ENCODE data around the gene TEPSIN. TPM values are rescaled to one million over a fixed set of nuclear protein-coding genes. Genes with fewer than 3 reads are reported as not detected.

Gene TEPSIN
- total and polyA plus RNA-seq, 2 of the 8 experiments (the other 6 are each of a cell fraction or from before 2014, with no cell fraction given): 22.9 to 28.0 TPM

DNA sequence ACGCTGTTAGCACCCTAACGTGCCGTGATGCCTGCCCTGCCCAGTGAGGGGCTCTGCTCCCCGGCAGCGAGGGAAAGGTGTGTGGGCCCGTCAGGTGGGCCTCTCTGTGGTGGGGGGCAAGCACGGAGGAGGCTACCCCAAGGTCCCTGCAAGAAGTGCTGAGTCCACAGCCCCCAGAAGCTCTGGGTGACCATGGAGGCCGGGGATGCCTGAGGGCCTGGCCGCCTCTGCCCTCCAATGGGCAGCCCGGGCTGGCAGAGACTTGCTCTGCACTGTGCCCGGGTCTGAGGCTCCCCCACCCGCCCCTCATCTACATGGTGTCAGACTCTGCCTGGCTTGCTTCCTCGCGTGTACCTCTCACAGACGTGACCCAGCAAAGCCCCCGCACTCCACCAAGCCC, 44.0 kb upstream of the TEPSIN start (continued):
- TF ChIP-seq, protein P1, sequence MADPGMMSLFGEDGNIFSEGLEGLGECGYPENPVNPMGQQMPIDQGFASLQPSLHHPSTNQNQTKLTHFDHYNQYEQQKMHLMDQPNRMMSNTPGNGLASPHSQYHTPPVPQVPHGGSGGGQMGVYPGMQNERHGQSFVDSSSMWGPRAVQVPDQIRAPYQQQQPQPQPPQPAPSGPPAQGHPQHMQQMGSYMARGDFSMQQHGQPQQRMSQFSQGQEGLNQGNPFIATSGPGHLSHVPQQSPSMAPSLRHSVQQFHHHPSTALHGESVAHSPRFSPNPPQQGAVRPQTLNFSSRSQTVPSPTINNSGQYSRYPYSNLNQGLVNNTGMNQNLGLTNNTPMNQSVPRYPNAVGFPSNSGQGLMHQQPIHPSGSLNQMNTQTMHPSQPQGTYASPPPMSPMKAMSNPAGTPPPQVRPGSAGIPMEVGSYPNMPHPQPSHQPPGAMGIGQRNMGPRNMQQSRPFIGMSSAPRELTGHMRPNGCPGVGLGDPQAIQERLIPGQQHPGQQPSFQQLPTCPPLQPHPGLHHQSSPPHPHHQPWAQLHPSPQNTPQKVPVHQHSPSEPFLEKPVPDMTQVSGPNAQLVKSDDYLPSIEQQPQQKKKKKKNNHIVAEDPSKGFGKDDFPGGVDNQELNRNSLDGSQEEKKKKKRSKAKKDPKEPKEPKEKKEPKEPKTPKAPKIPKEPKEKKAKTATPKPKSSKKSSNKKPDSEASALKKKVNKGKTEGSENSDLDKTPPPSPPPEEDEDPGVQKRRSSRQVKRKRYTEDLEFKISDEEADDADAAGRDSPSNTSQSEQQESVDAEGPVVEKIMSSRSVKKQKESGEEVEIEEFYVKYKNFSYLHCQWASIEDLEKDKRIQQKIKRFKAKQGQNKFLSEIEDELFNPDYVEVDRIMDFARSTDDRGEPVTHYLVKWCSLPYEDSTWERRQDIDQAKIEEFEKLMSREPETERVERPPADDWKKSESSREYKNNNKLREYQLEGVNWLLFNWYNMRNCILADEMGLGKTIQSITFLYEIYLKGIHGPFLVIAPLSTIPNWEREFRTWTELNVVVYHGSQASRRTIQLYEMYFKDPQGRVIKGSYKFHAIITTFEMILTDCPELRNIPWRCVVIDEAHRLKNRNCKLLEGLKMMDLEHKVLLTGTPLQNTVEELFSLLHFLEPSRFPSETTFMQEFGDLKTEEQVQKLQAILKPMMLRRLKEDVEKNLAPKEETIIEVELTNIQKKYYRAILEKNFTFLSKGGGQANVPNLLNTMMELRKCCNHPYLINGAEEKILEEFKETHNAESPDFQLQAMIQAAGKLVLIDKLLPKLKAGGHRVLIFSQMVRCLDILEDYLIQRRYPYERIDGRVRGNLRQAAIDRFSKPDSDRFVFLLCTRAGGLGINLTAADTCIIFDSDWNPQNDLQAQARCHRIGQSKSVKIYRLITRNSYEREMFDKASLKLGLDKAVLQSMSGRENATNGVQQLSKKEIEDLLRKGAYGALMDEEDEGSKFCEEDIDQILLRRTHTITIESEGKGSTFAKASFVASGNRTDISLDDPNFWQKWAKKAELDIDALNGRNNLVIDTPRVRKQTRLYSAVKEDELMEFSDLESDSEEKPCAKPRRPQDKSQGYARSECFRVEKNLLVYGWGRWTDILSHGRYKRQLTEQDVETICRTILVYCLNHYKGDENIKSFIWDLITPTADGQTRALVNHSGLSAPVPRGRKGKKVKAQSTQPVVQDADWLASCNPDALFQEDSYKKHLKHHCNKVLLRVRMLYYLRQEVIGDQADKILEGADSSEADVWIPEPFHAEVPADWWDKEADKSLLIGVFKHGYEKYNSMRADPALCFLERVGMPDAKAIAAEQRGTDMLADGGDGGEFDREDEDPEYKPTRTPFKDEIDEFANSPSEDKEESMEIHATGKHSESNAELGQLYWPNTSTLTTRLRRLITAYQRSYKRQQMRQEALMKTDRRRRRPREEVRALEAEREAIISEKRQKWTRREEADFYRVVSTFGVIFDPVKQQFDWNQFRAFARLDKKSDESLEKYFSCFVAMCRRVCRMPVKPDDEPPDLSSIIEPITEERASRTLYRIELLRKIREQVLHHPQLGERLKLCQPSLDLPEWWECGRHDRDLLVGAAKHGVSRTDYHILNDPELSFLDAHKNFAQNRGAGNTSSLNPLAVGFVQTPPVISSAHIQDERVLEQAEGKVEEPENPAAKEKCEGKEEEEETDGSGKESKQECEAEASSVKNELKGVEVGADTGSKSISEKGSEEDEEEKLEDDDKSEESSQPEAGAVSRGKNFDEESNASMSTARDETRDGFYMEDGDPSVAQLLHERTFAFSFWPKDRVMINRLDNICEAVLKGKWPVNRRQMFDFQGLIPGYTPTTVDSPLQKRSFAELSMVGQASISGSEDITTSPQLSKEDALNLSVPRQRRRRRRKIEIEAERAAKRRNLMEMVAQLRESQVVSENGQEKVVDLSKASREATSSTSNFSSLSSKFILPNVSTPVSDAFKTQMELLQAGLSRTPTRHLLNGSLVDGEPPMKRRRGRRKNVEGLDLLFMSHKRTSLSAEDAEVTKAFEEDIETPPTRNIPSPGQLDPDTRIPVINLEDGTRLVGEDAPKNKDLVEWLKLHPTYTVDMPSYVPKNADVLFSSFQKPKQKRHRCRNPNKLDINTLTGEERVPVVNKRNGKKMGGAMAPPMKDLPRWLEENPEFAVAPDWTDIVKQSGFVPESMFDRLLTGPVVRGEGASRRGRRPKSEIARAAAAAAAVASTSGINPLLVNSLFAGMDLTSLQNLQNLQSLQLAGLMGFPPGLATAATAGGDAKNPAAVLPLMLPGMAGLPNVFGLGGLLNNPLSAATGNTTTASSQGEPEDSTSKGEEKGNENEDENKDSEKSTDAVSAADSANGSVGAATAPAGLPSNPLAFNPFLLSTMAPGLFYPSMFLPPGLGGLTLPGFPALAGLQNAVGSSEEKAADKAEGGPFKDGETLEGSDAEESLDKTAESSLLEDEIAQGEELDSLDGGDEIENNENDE (IDR thresholded peaks at IDR 0.05; ENCODE audit: insufficient replicate concordance, low read length): no peak
- TF ChIP-seq EP300 (IDR thresholded peaks at IDR 0.05; ENCODE audit: borderline replicate concordance in 1 of 2, low read depth in 2 of 2, low read length in 2 of 2) (no peak), BRCA1 (IDR thresholded peaks at IDR 0.05; ENCODE audit: low read depth, low read length) (no peak), RFX5 (IDR thresholded peaks at IDR 0.05; ENCODE audit: borderline replicate concordance, low read depth, low read length) (no peak), CTBP2 (IDR thresholded peaks at IDR 0.05; ENCODE audit: borderline replicate concordance, insufficient read depth, insufficient read length, low read length) (no peak)

Measured in H1 (cell line).